Activated CD4-positive, alpha-beta T cell treated with anti-CD3 and anti-CD28 coated beads, Interleukin-2, amount 50 U/mL, for 16 hours (primary cell): ENCODE results near the gene CBX1.

ENCODE experiments used
- DNase-seq: peaks from one replicate; pipeline ENCODE4 v3.0.0-alpha.2; 2020

Gene CBX1

DNA sequence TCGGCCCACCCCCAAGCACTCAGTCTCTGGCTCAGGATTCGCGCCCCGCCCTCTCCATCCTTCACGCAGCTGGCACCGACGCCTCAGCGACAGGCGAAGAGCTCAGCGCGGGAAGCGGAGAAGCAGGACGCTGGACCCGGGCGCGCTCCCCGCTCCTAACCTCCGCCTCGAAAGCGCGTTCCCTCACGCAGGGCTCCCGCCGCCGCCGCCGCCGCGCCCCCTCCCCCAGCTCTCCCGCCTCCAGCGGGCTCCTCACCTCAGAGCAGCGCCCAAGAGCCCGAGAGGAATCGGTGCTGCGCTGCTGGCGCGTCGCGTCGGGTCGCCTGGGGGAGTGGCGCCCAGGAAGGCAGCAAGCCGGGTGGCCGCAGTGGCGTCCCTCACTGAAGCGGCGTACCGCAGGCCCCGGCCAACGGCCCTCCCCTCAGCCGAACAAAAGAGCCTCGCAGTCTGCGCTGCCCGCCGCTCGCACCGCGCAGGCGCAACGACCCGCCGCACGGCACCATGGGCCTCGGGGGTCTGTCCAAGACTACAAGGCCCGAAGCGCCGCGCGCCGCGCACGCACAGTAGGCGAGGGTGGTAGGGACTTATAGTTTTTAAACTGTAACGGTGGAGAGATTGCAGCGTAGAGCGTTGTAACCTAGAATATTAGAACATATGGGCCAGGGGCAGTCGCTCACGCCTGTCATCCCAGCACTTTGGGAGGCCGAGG is at the start of gene CBX1:
CBX1 (minus strand) TSS at position 467 of the 709 bp plus-strand sequence. CDS start 24,474 bp downstream, outside the sequence.
- peak; percentile 96 for DNase-seq

DNA sequence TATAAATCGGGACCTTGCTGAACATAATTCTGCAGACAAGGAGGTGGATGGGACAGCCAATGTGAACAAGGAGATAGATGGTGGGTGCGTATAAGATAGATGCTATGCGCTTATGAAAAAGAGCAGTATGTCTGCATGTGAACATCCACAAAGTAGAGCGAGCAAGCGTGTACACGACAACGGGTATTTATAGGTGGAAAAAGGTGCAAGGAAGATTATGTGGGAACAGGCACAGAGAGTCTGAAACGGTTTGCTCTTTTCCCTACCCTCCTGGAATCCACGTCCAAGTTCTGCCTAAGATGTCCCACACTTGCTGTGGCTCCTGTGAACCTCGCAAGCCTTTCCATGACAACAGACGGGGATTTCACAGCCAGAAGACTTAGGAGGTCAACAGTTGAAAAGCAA is 49.3 kb upstream of the CBX1 start:
- DNase-seq = no peak

DNA sequence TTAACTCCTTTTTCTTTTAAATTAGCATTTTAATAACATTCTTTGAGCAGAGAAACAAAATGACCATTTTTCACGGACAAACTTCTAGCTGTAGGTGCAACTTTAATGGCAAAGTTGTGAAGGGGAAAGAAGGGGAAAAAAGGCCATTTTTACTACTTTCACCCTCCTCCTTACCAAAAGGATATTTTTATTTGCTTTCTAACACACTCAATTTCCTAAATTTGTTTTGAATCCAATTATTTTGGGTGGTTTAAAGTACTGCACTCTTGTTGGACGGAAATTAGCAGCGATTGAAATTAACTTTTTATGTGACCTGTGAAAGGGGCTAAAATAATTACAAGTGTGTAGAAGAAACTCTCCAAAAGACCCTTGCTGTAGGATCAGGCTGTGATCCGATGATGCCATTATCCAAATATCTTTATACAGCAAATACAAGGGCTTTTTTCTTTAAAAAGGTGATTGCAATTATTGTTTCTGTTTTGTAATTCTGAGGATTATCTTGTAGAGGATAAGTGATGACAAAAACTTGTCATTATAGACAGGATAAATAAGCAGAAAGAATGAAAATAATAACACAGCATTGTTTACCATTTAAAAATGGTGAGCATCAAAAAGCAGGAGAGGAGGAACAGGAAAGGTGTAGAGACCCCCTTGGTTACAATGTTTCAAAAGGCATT is 48.6 kb upstream of the CBX1 start:
- DNase-seq = no peak

DNA sequence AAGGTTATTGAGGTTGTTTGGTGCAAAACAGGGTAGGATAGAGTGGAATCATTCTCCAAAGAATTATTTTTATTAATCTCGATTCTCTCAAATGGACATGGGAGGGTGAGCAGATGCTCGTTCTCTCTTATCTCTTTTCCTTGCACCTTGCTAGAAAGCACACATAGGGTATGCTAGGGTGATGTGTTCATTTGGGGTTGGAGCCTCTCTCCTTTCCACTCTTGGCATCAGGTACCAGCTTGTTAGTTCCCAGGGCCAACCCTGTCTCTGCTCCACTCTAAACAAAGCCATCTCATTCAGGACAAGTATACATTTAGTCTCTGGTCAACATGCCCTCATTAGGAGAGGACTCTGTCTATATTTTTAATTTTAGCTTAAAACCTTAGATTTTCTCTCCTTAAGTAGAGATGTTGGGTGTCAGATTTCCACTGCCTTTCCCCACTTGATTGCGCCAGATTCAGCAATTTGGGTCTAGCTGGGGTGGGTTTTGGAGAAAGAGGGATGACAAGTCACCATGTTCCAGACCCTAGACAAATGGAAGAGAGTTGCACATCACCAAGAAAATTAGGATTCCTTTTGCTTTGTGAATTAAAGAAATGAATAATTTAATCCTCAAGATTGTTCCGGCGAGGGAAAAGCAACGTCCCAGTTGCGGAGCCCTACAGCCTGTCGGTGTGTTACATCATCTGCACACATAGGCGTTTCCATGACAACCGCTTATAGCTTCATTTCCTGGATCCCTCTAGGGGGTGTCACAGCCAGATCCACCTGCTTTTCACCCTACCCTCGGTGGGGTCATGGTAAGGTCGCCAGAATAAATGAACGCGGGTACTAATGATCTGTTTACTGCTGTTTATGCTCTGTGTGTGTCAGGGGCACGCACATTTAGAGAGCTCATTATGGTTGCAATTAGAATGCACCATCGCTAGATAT is 47.8 kb upstream of the CBX1 start:
- no peak for DNase-seq

GRCh38 chr17:48148029-48148770 is 46.9 kb upstream of the CBX1 start:
- no peak for DNase-seq

DNA sequence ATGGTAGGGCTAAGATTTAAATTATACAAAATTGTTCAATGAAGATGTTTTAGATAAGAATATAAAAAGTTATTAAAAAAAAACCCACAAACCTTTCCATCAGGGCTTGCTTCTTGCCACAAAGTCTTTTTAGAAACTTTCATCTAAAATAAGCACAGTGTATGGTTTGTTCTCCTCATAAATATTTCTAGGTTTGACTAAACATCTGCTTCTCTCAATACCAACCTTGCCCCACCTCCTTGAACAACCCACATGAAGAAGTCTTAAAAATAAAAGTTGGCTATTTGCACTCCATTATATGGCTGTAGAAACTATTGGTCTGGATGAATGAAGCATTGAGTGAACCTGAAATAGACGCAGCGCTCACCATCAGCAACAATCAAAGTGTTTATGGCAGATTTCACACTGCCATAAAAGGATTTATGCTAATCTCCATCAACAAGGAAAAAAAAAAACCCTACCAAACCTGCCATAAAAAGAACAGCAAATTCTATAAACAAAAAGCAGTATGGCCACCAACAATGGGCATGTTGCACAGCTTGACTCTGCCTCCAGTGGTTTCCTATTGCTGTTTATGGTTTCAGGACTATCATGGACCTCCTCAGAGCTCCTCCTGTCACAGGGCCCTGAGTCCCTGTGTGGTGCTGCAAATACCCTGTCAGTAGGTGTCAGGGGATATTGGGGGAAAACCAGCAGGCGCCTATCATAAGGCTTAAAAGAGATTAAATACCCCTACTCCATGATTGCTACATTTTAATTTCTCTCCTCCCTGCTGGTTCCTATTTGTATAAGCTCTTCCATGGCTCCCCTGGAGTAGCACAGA is 43.9 kb upstream of the CBX1 start:
- DNase-seq = no peak

GRCh38 chr17:48144231-48144630 is 43.0 kb upstream of the CBX1 start:
- no peak for DNase-seq

GRCh38 chr17:48143629-48144028 is 42.4 kb upstream of the CBX1 start:
- no peak for DNase-seq

DNA sequence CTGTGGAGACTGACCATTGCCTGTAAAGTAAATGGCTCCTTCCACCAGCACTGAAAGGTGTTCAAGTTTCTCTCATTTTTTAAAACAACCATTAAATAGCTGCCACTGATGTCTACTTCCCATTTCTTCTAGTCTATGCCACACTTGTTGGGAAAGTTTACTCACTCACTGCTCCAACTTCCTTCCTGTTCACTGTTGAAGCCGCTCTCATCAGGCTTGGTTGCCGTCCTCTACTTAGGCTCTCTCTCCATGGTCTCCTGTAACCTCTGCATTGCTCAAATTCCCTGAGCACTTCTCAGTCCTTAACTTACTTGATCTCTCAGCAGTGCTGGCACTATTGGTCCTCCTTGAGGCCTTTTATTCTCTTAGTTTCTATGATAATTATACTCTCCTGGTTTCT is 38.7 kb upstream of the CBX1 start:
- no peak for DNase-seq

- DNase-seq = no peak
Observed at GRCh38 chr17:48137656-48138055, 36.4 kb upstream of the CBX1 start.

DNA sequence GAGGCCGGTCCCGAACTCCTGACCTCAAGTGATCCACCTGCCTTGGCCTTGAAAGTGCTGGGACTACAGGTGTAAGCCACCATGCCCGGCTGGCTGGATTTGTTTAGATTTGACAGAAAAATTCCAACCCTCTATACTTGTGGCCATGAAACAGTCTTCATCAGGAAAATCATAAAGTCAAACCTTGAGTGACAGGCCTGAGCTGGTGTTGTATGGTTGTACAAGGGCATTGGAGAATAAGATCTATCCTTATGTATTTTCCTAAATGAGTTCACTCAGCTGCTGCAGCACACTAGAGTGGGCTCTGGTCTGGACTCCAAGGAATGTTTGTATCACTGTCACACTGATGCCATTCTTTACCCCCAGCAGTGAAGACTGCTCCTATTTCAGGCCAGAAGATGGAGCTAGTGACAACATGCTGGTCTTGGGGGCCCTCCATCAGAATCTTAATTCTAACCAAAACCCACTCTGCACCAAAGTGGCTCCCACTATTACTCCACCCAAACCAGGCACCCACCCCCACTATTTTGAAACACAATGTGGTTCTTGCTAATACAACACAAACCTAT is 33.7 kb upstream of the CBX1 start:
- no peak for DNase-seq

DNA sequence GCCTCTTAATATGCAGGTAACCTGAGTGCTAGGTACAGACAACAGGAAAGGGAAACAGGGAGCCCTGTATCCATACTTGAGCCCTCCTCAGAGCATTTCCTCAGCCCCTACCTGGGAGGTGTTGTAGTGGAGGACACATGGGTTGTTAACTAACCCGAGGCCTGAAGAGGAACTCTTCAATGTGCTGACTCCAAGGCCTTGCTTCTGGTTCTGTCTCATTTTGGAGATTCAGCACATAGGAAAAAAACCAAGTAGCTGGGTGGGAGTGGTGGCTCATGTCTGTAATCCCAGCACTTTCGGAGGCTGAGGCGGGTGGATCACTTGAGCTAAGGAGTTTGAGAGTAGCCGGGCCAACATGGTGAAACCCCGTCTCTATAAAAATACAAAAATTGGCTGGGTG is 31.1 kb upstream of the CBX1 start:
- DNase-seq = no peak

DNA sequence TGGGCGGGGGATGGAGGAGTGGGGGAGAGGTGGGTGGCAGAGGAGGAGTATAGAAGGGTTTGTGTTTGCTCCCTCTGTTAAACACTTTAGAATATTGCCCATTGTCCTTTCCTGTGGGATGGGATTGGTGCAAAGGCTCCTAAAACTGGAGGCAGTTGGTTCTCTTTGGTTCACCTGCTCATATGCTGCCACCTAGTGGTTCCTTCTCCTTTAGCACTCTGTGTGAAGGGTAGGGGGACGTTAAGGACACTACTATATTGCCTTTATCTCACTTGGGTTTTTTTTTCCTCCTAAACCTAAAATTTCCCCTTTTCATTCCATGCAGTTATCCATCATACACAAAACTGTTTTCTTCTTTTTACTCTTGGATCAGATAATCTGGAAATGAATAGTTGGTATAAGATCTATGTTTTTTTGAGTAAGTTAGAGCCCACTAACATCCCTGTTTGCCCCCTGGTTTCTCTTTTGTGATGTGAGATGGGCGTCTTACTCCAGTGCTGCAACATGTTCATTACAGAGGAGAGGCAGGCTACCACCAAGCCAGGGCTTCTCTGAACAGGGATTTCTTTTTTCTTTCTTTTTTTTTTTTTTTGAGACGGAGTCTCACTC is 30.0 kb upstream of the CBX1 start:
- peak; percentile 74 for DNase-seq

GRCh38 chr17:48129981-48130380 is 28.7 kb upstream of the CBX1 start:
- no peak for DNase-seq

- no peak for DNase-seq
Observed at GRCh38 chr17:48128400-48128799, 27.1 kb upstream of the CBX1 start.

GRCh38 chr17:48127371-48128051 is 26.2 kb upstream of the CBX1 start:
- no peak for DNase-seq

DNA sequence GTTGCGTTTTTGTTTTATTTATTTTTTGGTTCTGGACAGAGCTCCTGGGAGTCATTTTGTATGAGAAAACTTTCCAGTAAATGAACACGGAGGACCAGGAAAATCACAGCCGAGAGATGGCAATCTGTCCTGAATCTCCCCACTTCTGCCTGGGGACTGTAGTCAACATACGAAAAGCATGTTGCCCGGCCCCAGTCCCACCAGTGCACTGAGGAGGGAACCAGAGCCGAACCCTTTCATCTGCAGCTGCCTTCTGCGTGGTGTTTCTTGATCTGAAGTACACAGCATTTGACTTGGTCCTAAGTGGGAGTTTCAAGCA is 25.2 kb upstream of the CBX1 start:
- DNase-seq = no peak

GRCh38 chr17:48125829-48126531 is 24.7 kb upstream of the CBX1 start:
- DNase-seq = no peak

DNA sequence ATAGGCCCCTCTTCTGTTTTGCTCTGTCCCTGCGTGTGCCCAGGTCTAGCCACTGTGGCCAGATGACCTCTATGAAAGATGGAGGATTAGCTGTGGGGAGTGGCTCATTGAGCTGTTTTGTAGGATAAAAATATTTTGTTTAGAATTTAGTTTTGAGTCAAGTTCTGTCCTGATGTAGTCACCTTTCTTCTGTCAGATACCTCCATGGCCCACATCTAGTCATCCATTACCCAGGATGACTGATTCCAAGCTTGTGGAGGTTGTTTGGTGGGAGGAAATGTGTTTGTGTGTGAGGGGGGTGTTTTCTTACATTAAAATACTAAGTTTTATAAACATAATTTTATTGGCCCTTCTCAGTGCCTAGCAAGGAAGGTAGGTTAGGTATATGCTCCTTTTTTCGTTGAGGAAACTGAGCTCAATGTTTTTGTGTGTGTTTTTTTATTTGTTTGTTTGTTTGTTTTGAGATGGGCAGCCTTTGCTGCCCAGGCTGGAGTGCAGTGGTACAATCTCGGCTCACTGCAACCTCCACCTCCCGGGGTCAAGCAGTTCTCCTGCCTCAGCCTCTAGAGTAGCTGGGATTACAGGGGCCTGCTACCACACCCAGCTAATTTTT is 22.6 kb upstream of the CBX1 start:
- peak; percentile 54 for DNase-seq

GRCh38 chr17:48123111-48123510 is 21.8 kb upstream of the CBX1 start:
- no peak for DNase-seq
